GM19452 (cell line): ENCODE data around the gene GABRA1.

Source experiments
- ATAC-seq: cut with Tn5 transposase; IDR thresholded peaks from one replicate; pipeline ENCODE4 v1.9.1; 2021; ENCODE audit not compliant: unreplicated experiment

GABRA1 gene

GRCh38 chr5:161847941-161848391, at the start of gene GABRA1:
GABRA1 (plus strand) TSS chr5:161848120; CDS start chr5:161850811, 2,691 bp downstream.
- ATAC-seq: no peak

GRCh38 chr5:161799316-161799715, 48.6 kb upstream of the GABRA1 start:
- ATAC-seq: no peak

- no peak for ATAC-seq
These were observed 43.7 kb upstream of the GABRA1 start for GRCh38 chr5:161804263-161804662.

GRCh38 chr5:161846746-161847145, 1.2 kb upstream of the GABRA1 start:
- no peak for ATAC-seq

GRCh38 chr5:161847447-161847846, 473 bp upstream of the GABRA1 start:
- no peak for ATAC-seq

- ATAC-seq: no peak
These were observed 2.6 kb downstream of the GABRA1 start for GRCh38 chr5:161850491-161850890.

GRCh38 chr5:161851691-161852299, 3.9 kb downstream of the GABRA1 start:
- no peak for ATAC-seq

- no peak for ATAC-seq
These were observed 9.4 kb downstream of the GABRA1 start for GRCh38 chr5:161857358-161857757.

GRCh38 chr5:161863259-161863658, 15.3 kb downstream of the GABRA1 start:
- no peak for ATAC-seq

GRCh38 chr5:161863811-161864210, 15.9 kb downstream of the GABRA1 start:
- no peak for ATAC-seq

GRCh38 chr5:161865510-161865909, 17.6 kb downstream of the GABRA1 start:
- no peak for ATAC-seq

- no peak for ATAC-seq
These were observed 42.1 kb downstream of the GABRA1 start for GRCh38 chr5:161889971-161890370.

GRCh38 chr5:161895514-161895913, 47.6 kb downstream of the GABRA1 start:
- no peak for ATAC-seq

GRCh38 chr5:161897033-161897432, 49.1 kb downstream of the GABRA1 start:
- ATAC-seq: no peak

- no peak for ATAC-seq
These were observed 51.7 kb downstream of the GABRA1 start for GRCh38 chr5:161899590-161899989.

GRCh38 chr5:161900981-161901380, 53.1 kb downstream of the GABRA1 start:
- ATAC-seq: no peak

GRCh38 chr5:161921781-161922180, 73.9 kb downstream of the GABRA1 start:
- no peak for ATAC-seq

GRCh38 chr5:161924270-161924669, 76.3 kb downstream of the GABRA1 start:
- ATAC-seq: no peak

- ATAC-seq: no peak
These were observed 78.0 kb downstream of the GABRA1 start for GRCh38 chr5:161925960-161926359.

GRCh38 chr5:161934486-161934885, 86.6 kb downstream of the GABRA1 start:
- ATAC-seq: no peak

GRCh38 chr5:161944974-161945373, 97.1 kb downstream of the GABRA1 start:
- ATAC-seq: no peak

GRCh38 chr5:161946911-161947310, 99.0 kb downstream of the GABRA1 start:
- ATAC-seq: no peak
